Caco-2 (cell line): ENCODE data around the gene SAMD8. TPM values are rescaled to one million over a fixed set of nuclear protein-coding genes. Genes with fewer than 3 reads are reported as not detected.
A peak's percentile ranks its signal among the peaks of the same experiment; 100 is the strongest.

Source experiments
- BruUV-seq: library from RNA; stranded (reverse); fragments of 400-500 nt; replicated peaks from 2 replicates; lab custom pipeline; 2021; lab: Mats Ljungman, UMichigan
- CTCF ChIA-PET: fragments of 300-600 bp; sonication (Branson Sonifier 250); formaldehyde crosslinking; loops from one replicate; lab custom pipeline; 2022; ENCODE audit warnings: antibody characterized with exemption; lab: Charles Lee
- POLR2A ChIA-PET: fragments of 300-600 bp; sonication (Branson Sonifier 250); formaldehyde crosslinking; loops from one replicate; lab custom pipeline; 2022; ENCODE audit warnings: antibody characterized with exemption; lab: Charles Lee
- DNase-seq, 2 experiments: peaks; one replicate each; pipeline versions ENCODE4 v3.0.0 to v3.0.0-alpha.2; 2020 to 2022
- H3K27me3 ChIP-seq: replicated peaks from 2 replicates; pipeline ENCODE4 v1.6.0; 2011; ENCODE audit warnings: low read length; ENCODE audit not compliant: control insufficient read depth, insufficient read depth
- H3K36me3 ChIP-seq: 2 replicates; pipeline ENCODE4 v1.5.1; 2011; ENCODE audit warnings: low read length; ENCODE audit not compliant: control insufficient read depth, insufficient read depth
- H3K4me1 ChIP-seq: fragments of 250-450 bp; sonication (Bioruptor Pico); 2 replicates; pipeline ENCODE4 v1.5.1; 2020; ENCODE audit warnings: mild to moderate bottlenecking
- H3K4me3 ChIP-seq: 2 replicates; pipeline ENCODE4 v1.5.1; 2011; ENCODE audit warnings: low read depth, mild to moderate bottlenecking, control low read depth, low read length
- H3K9me3 ChIP-seq: fragments of 250-450 bp; sonication (Bioruptor Pico); 2 replicates; pipeline ENCODE4 v1.5.1; 2020; ENCODE audit warnings: mild to moderate bottlenecking, moderate library complexity
- H3K27ac Mint-ChIP-seq: one replicate; pipeline ENCODE4 v1.8.0; 2022; ENCODE audit warnings: mixed read lengths; ENCODE audit not compliant: unreplicated experiment
- H3K27me3 Mint-ChIP-seq: one replicate; pipeline ENCODE4 v1.8.0; 2022; ENCODE audit warnings: mixed read lengths; ENCODE audit not compliant: insufficient read depth, unreplicated experiment
- H3K36me3 Mint-ChIP-seq: one replicate; pipeline ENCODE4 v1.8.0; 2022; ENCODE audit warnings: mild to moderate bottlenecking, mixed read lengths; ENCODE audit not compliant: insufficient read depth, unreplicated experiment
- H3K4me1 Mint-ChIP-seq: one replicate; pipeline ENCODE4 v1.8.0; 2022; ENCODE audit warnings: low read depth, mixed read lengths; ENCODE audit not compliant: unreplicated experiment
- H3K4me3 Mint-ChIP-seq: one replicate; pipeline ENCODE4 v1.8.0; 2022; ENCODE audit warnings: mild to moderate bottlenecking, moderate library complexity, mixed read lengths; ENCODE audit not compliant: unreplicated experiment
- H3K9me3 Mint-ChIP-seq: one replicate; pipeline ENCODE4 v1.8.0; 2022; ENCODE audit warnings: mixed read lengths; ENCODE audit not compliant: unreplicated experiment
- CTCF ChIP-seq, 2 experiments: fragments of 200-600 bp in 1 of 2; IDR thresholded peaks; 1 replicate in 1 of 2; 2 replicates in 1 of 2; pipeline versions ENCODE4 v1.5.1 to v1.8.0; 2011 to 2022; ENCODE audit warnings: antibody characterized with exemption in 1 of 2, control low read depth in 1 of 2, inconsistent platforms in 1 of 2, low read depth in 1 of 2, low read length in 1 of 2, mild to moderate bottlenecking in 1 of 2, moderate library complexity in 1 of 2; ENCODE audit not compliant: insufficient read depth in 1 of 2, severe bottlenecking in 1 of 2, unreplicated experiment in 1 of 2
- intact Hi-C: fragments of 100-400 bp; cut with micrococcal nuclease; formaldehyde crosslinking; loops from one replicate; pipeline ENCODE4 v1.10.0; 2022; ENCODE audit not compliant: unreplicated experiment
- total RNA-seq: library from RNA; stranded (reverse); gene quantifications from 2 replicates; pipeline ENCODE4 v1.2.3, GENCODE V29; 2022

Gene SAMD8
- total RNA-seq, 1 experiment from 2014 or later: 25.2 TPM

- ChIA-PET POLR2A (interaction anchor here (0.8 kb wide), 1 partner anchor 1474 kb away, joined by 3 read pairs; no protein-coding TSS in a partner anchor), CTCF (interaction anchor here (0.9 kb wide), 1 partner anchor 48 kb away, joined by 3 read pairs; no protein-coding TSS in a partner anchor)
- H3K36me3 ChIP-seq: no peaks in the 10 kb centered on the region
- Mint-ChIP-seq H3K4me3 (no peak overlapping the region), H3K27ac (no peak overlapping the region), H3K4me1 (peaks cover 8% of the 10 kb centered on the region), H3K36me3 (no peaks in the 10 kb centered on the region), H3K27me3 (no peaks in the 10 kb centered on the region), H3K9me3 (no peaks in the 10 kb centered on the region)
- H3K27me3 ChIP-seq: no peaks in the 10 kb centered on the region
- peaks cover 5% of the 10 kb centered on the region; the same call in 1 of the 2 replicates for H3K4me1 ChIP-seq
- no peaks in the 10 kb centered on the region for H3K9me3 ChIP-seq
- BruUV-seq: no TSS peak
- no peak overlapping the region for H3K4me3 ChIP-seq
- DNase-seq: peak; percentile 76 to 89
- intact Hi-C loops: loop anchor here (1.0 to 10.0 kb wide), 2 partner anchors 834 to 855 kb away; no protein-coding TSS in a partner anchor
- peak; percentile 95 to 97 for TF ChIP-seq CTCF (IDR thresholded peaks at IDR 0.05; ENCODE audit: insufficient read depth in 1 of 2, low read depth in 1 of 2, low read length in 1 of 2, severe bottlenecking in 1 of 2, unreplicated experiment in 1 of 2)
These were observed 11.3 kb upstream of the SAMD8 start for GRCh38 chr10:75099952-75100763.

DNA sequence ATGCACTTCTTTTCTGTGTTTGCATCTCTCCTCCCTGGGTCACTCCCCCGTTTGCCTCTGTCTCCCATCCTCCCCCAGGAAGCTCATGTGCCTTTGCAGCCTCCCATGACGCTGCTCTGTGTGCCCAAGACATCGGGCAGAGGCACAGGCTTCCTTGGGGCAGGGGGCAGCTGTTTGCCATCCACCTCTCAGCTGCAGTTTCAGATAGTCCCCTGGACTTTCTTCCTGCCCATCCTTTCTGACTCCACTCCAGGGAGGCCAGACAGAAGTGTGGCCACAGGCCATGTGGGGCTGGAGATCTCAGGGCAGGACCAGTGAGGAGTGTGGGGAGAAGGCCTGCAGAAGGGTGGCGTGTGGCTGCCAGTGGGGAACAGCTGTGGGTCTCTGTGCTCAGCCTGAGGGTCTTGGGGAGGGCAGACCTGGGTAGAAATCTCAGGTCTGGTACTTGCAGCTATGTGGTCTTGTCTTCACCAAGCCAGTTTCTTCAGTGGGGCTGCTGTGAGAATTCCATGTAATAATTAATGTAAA lies 10.6 kb upstream of the SAMD8 start:
- BruUV-seq: no TSS peak
- Histone ChIP-seq H3K36me3 (no peaks in the 10 kb centered on the region), H3K9me3 (no peaks in the 10 kb centered on the region), H3K4me3 (no peak overlapping the region), H3K27me3 (no peaks in the 10 kb centered on the region), H3K4me1 (peaks cover 5% of the 10 kb centered on the region; the same call in 1 of the 2 replicates)
- H3K9me3 Mint-ChIP-seq: no peaks in the 10 kb centered on the region
- TF ChIP-seq CTCF (IDR thresholded peaks at IDR 0.05; ENCODE audit: insufficient read depth in 1 of 2, low read depth in 1 of 2, low read length in 1 of 2, severe bottlenecking in 1 of 2, unreplicated experiment in 1 of 2): no peak
- no peaks in the 10 kb centered on the region for H3K36me3 Mint-ChIP-seq
- no peak overlapping the region for H3K4me3 Mint-ChIP-seq
- H3K27ac Mint-ChIP-seq: no peak overlapping the region
- POLR2A ChIA-PET: interaction anchor here (0.8 kb wide), 1 partner anchor 1475 kb away, joined by 3 read pairs; no protein-coding TSS in a partner anchor
- no peak for DNase-seq
- intact Hi-C loops: loop anchor here (1.0 kb wide), 1 partner anchor 835 kb away; no protein-coding TSS in a partner anchor
- H3K27me3 Mint-ChIP-seq: no peaks in the 10 kb centered on the region
- peaks cover 8% of the 10 kb centered on the region for H3K4me1 Mint-ChIP-seq
- CTCF ChIA-PET: no interaction called here

DNA sequence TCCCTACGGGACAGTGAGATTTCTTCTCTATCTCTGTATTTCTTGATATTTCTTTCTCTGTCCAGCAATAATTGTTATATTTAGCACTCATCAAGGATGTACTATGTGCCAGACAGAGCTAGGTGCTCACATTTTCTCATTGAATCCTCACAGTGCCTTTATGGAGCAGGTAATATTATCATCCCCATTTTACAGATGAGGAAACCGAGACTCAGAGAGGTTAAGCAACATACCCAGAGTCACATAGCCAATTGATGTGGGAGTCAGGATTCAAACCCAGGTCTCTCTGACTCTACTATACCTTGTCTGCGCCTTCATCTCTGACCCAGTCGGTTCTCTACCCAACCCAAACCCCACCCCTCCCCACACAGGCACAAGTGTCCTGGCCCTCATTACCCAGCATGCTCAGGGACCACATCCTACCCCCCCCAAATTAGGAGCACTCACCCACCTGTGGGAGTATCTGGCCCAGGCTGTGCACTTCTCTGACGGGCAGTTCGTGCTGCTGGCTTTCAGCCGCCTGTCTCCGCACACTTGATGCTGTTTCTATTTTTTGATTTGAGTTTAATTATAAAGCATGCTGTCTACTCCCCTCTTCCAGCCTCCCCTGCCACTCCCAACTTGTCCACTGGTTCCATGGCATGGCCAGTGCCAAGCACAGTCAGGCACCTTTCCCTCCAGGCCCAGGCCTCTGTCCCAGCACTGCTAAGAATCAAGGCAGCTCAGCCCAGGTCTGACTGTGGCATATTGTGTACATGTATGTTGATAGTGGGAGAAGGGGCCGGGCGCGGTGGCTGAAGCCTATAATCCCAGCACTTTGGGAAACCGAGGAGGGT lies 9.8 kb upstream of the SAMD8 start:
- peaks cover 8% of the 10 kb centered on the region for H3K4me1 Mint-ChIP-seq
- BruUV-seq: no TSS peak
- TF ChIP-seq CTCF (IDR thresholded peaks at IDR 0.05; ENCODE audit: insufficient read depth in 1 of 2, low read depth in 1 of 2, low read length in 1 of 2, severe bottlenecking in 1 of 2, unreplicated experiment in 1 of 2): no peak
- Histone ChIP-seq H3K4me3 (no peak overlapping the region), H3K9me3 (no peaks in the 10 kb centered on the region), H3K4me1 (peaks cover 5% of the 10 kb centered on the region; the same call in 1 of the 2 replicates), H3K27me3 (no peaks in the 10 kb centered on the region), H3K36me3 (no peaks in the 10 kb centered on the region)
- H3K27me3 Mint-ChIP-seq: no peaks in the 10 kb centered on the region
- POLR2A ChIA-PET: no interaction called here
- peak in 1 of 2 experiments; percentile 22 for DNase-seq
- no peaks in the 10 kb centered on the region for H3K9me3 Mint-ChIP-seq
- H3K4me3 Mint-ChIP-seq: no peak overlapping the region
- no peaks in the 10 kb centered on the region for H3K36me3 Mint-ChIP-seq
- CTCF ChIA-PET: no interaction called here
- intact Hi-C loops: no loop called here
- no peak overlapping the region for H3K27ac Mint-ChIP-seq
